Vagina (tissue), 2 donors: ENCODE measurements around the gene DEFB113. TPM values are rescaled to one million over a fixed set of nuclear protein-coding genes. Genes with fewer than 3 reads are reported as not detected.
"Not testable (repeated sequence)": the region's sequence is repeated elsewhere in the genome, so short reads cannot be mapped to it uniquely, and the experiment has no call there.

Source experiments
- DNase-seq, 2 donors: peaks; one replicate each; pipeline ENCODE4 v3.0.0-alpha.2; 2017; ENCODE audit errors: extremely low spot score in 2 of 2
- H3K27ac ChIP-seq: fragments of 200-600 bp; sonication (generic); one replicate; pipeline ENCODE4 v1.5.1; 2019
- H3K27me3 ChIP-seq: fragments of 200-600 bp; sonication (generic); one replicate; pipeline ENCODE4 v1.5.1; 2019
- H3K36me3 ChIP-seq, 2 donors: fragments of 200-600 bp; sonication (generic); one replicate each; pipeline ENCODE4 v1.5.1; 2017 to 2019
- H3K4me1 ChIP-seq: fragments of 200-600 bp; sonication (generic); one replicate; pipeline ENCODE4 v1.5.1; 2019
- H3K4me3 ChIP-seq, 2 donors: fragments of 200-600 bp; sonication (generic); 1 replicate in 1 of 2; 2 replicates in 1 of 2; pipeline ENCODE4 v1.5.1; 2016 to 2019
- H3K9me3 ChIP-seq: fragments of 200-600 bp; sonication (generic); one replicate; pipeline ENCODE4 v1.5.1; 2019
- CTCF ChIP-seq, 3 experiments: fragments of 450-650 bp in 2 of 3; fragments of 200-600 bp in 1 of 3; sonication (generic) in 1 of 3; IDR thresholded peaks; one replicate each; pipeline ENCODE4 v1.5.1; 2017 to 2019; ENCODE audit warnings: antibody characterized with exemption in 3 of 3, mild to moderate bottlenecking in 2 of 3, moderate library complexity in 2 of 3
- POLR2A ChIP-seq, 2 donors: fragments of 450-650 bp; IDR thresholded peaks; one replicate each; pipeline ENCODE4 v1.6.1; 2017; ENCODE audit warnings: antibody characterized with exemption in 2 of 2, mild to moderate bottlenecking in 2 of 2, moderate library complexity in 2 of 2
- POLR2AphosphoS5 ChIP-seq, 2 donors: sonication (generic); formaldehyde crosslinking; IDR thresholded peaks; one replicate each; pipeline ENCODE4 v1.9.0; 2017; ENCODE audit warnings: antibody characterized with exemption in 2 of 2, mild to moderate bottlenecking in 2 of 2, low read depth in 1 of 2; ENCODE audit not compliant: insufficient read depth in 1 of 2
- intact Hi-C: fragments of 100-400 bp; cut with DNase I; formaldehyde crosslinking; loops from one replicate; pipeline ENCODE4 v1.15.1; 2023
- total RNA-seq: library from RNA; depleted of rRNA; stranded (reverse); fragments of >200 nt; gene quantifications from one replicate; pipeline ENCODE4 v1.2.3, GENCODE V29; 2016

Gene DEFB113
- total RNA-seq, 1 donor from 2014 or later: not detected

- Histone ChIP-seq H3K27ac (no peak overlapping the region), H3K9me3 (no peaks in the 10 kb centered on the region), H3K36me3 (no peaks in the 10 kb centered on the region), H3K4me3 (no peak overlapping the region), H3K27me3 (no peaks in the 10 kb centered on the region), H3K4me1 (no peaks in the 10 kb centered on the region)
- intact Hi-C loops: no loop called here
- no peak for DNase-seq
- TF ChIP-seq POLR2A (IDR thresholded peaks at IDR 0.05) (no peak), CTCF (IDR thresholded peaks at IDR 0.05) (no peak), POLR2AphosphoS5 (IDR thresholded peaks at IDR 0.05; ENCODE audit: insufficient read depth in 1 of 2, low read depth in 1 of 2) (no peak)
Observed at GRCh38 chr6:49955847-49956246, 13.6 kb downstream of the DEFB113 start.

- H3K9me3 ChIP-seq: no peaks in the 10 kb centered on the region
- H3K36me3 ChIP-seq: no peaks in the 10 kb centered on the region
- H3K27me3 ChIP-seq: no peaks in the 10 kb centered on the region
- no peak overlapping the region for H3K27ac ChIP-seq
- intact Hi-C loops: no loop called here
- DNase-seq: no peak
- TF ChIP-seq POLR2AphosphoS5 (IDR thresholded peaks at IDR 0.05; ENCODE audit: insufficient read depth in 1 of 2, low read depth in 1 of 2): no peak
- TF ChIP-seq POLR2A (IDR thresholded peaks at IDR 0.05): no peak
- no peak for TF ChIP-seq CTCF (IDR thresholded peaks at IDR 0.05)
- H3K4me3 ChIP-seq: no peak overlapping the region
- no peaks in the 10 kb centered on the region for H3K4me1 ChIP-seq
Observed at GRCh38 chr6:49951926-49952325, 17.5 kb downstream of the DEFB113 start.

GRCh38 chr6:49950415-49950751, 19.0 kb downstream of the DEFB113 start:
- Histone ChIP-seq H3K36me3 (no peaks in the 10 kb centered on the region), H3K4me1 (no peaks in the 10 kb centered on the region), H3K4me3 (no peak overlapping the region), H3K27me3 (no peaks in the 10 kb centered on the region), H3K27ac (no peak overlapping the region), H3K9me3 (no peaks in the 10 kb centered on the region)
- TF ChIP-seq CTCF (IDR thresholded peaks at IDR 0.05): no peak
- TF ChIP-seq POLR2AphosphoS5 (IDR thresholded peaks at IDR 0.05; ENCODE audit: insufficient read depth in 1 of 2, low read depth in 1 of 2): no peak
- TF ChIP-seq POLR2A (IDR thresholded peaks at IDR 0.05): no peak
- no peak for DNase-seq
- intact Hi-C loops: no loop called here

GRCh38 chr6:49949062-49949461, 20.4 kb downstream of the DEFB113 start:
- H3K9me3 ChIP-seq: no peaks in the 10 kb centered on the region
- no peak overlapping the region for H3K4me3 ChIP-seq
- DNase-seq: no peak
- no peaks in the 10 kb centered on the region for H3K27me3 ChIP-seq
- TF ChIP-seq CTCF (IDR thresholded peaks at IDR 0.05) (no peak), POLR2A (IDR thresholded peaks at IDR 0.05) (no peak), POLR2AphosphoS5 (IDR thresholded peaks at IDR 0.05; ENCODE audit: insufficient read depth in 1 of 2, low read depth in 1 of 2) (no peak)
- intact Hi-C loops: no loop called here
- no peaks in the 10 kb centered on the region for H3K4me1 ChIP-seq
- no peaks in the 10 kb centered on the region for H3K36me3 ChIP-seq
- no peak overlapping the region for H3K27ac ChIP-seq

GRCh38 chr6:49946835-49947234, 22.6 kb downstream of the DEFB113 start:
- no peak for TF ChIP-seq CTCF (IDR thresholded peaks at IDR 0.05)
- TF ChIP-seq POLR2A (IDR thresholded peaks at IDR 0.05): no peak
- TF ChIP-seq POLR2AphosphoS5 (IDR thresholded peaks at IDR 0.05; ENCODE audit: insufficient read depth in 1 of 2, low read depth in 1 of 2): no peak
- intact Hi-C loops: no loop called here

GRCh38 chr6:49944068-49944467, 25.4 kb downstream of the DEFB113 start:
- H3K27ac ChIP-seq, intact Hi-C loops, H3K4me1 ChIP-seq, DNase-seq, H3K9me3 ChIP-seq, H3K27me3 ChIP-seq, H3K4me3 ChIP-seq, H3K36me3 ChIP-seq: not testable (repeated sequence)

More at GRCh38 chr6:49946835-49947234, 22.6 kb downstream of the DEFB113 start:
- H3K36me3 ChIP-seq: no peaks in the 10 kb centered on the region
- H3K4me1 ChIP-seq: no peaks in the 10 kb centered on the region
- no peaks in the 10 kb centered on the region for H3K9me3 ChIP-seq
- no peaks in the 10 kb centered on the region for H3K27me3 ChIP-seq
- H3K4me3 ChIP-seq: no peak overlapping the region
- DNase-seq: no peak
- H3K27ac ChIP-seq: no peak overlapping the region
